ENCODE data around the gene PURB. TPM values are rescaled to one million over a fixed set of nuclear protein-coding genes. Genes with fewer than 3 reads are reported as not detected.
A peak's percentile ranks its signal among the peaks of the same experiment; 100 is the strongest.

Gene PURB
- total RNA-seq, 4 donors from 2014 or later: 13.0 to 18.7 (median 15.9) TPM

DNA sequence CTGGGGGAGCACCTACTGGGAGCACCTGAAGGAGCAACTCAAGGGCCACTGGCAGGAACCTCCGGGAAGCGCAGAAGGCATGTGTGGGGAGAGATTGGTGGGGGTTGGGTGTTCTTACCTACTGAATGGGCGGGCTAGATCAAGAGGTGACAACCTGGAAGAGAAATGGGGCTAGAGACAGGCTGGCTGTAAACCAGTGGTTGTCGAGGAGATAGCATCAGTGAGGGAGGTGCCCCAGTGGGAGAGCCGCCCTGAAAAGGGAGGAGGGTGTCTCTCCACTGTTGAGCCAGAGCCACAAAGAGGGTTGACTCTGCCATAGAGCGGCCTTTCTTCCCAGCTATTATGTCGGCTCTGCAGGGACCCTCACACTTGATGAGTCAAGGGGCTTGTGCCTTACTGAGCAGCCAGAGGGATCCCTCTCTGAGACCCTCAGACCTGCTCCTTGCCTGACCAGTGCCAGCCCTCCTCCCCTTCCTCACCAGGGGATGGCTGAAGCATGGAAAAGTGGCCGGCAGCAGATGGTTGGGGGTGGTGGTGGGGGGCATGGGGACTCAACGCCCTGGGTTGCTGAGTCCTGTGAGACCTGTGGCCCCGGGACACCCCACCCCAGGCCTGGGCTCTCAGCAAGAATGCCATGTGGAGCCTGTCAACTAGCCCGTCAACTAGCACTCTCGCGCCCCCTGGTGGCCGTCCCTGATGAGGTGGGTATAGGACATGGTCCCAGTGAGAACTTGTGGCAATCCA is 36.4 kb upstream of the PURB start:
- in situ Hi-C loops (cut with MboI; ENCODE audit: low sequenced_read_pairs in 4 of 4): loop anchor here in 3 of 4 donors (5.0 to 10.0 kb wide), 4 partner anchors 59 to 337 kb away; partner anchors contain the start of gene TMED4 (in 2 of the 3)

DNA sequence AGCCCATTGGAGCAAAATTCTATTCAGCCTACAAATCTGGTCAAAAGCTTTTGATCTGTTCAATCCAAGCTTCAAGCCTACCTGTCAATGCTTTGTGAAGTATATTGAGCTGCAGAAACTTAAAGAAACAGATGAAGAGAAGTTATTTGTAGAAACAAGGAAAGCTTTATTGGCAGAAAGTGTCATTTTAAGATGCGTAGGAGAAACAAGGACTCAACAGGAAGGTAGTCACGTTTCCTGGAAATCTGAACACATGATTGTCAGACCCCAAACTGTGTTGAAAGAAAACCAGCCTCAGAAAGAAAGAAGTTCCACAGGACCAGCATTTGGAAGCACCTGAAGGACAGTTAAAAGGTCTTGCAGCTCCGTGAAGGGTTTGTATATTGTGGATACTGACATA is 34.8 kb upstream of the PURB start:
- DNase-seq: no peak
- Histone ChIP-seq H3K9me3 (no peaks in the 10 kb centered on the region), H3K27me3 (no peaks in the 10 kb centered on the region), H3K4me3 (no peak overlapping the region), H3K4me1 (no peaks in the 10 kb centered on the region), H3K27ac (no peak overlapping the region), H3K36me3 (no peaks in the 10 kb centered on the region)
- TF ChIP-seq, protein P1, sequence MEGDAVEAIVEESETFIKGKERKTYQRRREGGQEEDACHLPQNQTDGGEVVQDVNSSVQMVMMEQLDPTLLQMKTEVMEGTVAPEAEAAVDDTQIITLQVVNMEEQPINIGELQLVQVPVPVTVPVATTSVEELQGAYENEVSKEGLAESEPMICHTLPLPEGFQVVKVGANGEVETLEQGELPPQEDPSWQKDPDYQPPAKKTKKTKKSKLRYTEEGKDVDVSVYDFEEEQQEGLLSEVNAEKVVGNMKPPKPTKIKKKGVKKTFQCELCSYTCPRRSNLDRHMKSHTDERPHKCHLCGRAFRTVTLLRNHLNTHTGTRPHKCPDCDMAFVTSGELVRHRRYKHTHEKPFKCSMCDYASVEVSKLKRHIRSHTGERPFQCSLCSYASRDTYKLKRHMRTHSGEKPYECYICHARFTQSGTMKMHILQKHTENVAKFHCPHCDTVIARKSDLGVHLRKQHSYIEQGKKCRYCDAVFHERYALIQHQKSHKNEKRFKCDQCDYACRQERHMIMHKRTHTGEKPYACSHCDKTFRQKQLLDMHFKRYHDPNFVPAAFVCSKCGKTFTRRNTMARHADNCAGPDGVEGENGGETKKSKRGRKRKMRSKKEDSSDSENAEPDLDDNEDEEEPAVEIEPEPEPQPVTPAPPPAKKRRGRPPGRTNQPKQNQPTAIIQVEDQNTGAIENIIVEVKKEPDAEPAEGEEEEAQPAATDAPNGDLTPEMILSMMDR (IDR thresholded peaks at IDR 0.05 in 4 of 5, conservative IDR thresholded peaks at IDR 0.05 in 1 of 5): no peak
- no peak for TF ChIP-seq POLR2A (IDR thresholded peaks at IDR 0.05)
- no peak for ATAC-seq
- intact Hi-C loops (cut with DNase I; ENCODE audit: low total_unique reads) (loop anchor here (5.0 kb wide), 1 partner anchor 333 kb away; no protein-coding TSS in a partner anchor), in situ Hi-C loops (cut with MboI; ENCODE audit: low sequenced_read_pairs in 4 of 4) (loop anchor here in 3 of 4 donors (5.0 to 10.0 kb wide), 4 partner anchors 58 to 335 kb away; partner anchors contain the start of gene TMED4 (in 2 of the 3))

More for the DNA sequence above, 36.4 kb upstream of the PURB start:
- intact Hi-C loops (cut with DNase I; ENCODE audit: low total_unique reads): loop anchor here (1.0 to 5.0 kb wide), 2 partner anchors 64 to 334 kb away; no protein-coding TSS in a partner anchor
- H3K27me3 ChIP-seq: no peaks in the 10 kb centered on the region
- TF ChIP-seq, protein P1 (IDR thresholded peaks at IDR 0.05 in 4 of 5, conservative IDR thresholded peaks at IDR 0.05 in 1 of 5): peak; percentile 81 to 93 (median 88)
- no peak for TF ChIP-seq POLR2A (IDR thresholded peaks at IDR 0.05)
- H3K36me3 ChIP-seq: no peaks in the 10 kb centered on the region
- H3K4me3 ChIP-seq: no peak overlapping the region
- peak; percentile 95 to 99 for ATAC-seq
- no peak overlapping the region for H3K27ac ChIP-seq
- H3K9me3 ChIP-seq: no peaks in the 10 kb centered on the region
- DNase-seq: peak; percentile 71 to 83
- no peaks in the 10 kb centered on the region for H3K4me1 ChIP-seq

DNA sequence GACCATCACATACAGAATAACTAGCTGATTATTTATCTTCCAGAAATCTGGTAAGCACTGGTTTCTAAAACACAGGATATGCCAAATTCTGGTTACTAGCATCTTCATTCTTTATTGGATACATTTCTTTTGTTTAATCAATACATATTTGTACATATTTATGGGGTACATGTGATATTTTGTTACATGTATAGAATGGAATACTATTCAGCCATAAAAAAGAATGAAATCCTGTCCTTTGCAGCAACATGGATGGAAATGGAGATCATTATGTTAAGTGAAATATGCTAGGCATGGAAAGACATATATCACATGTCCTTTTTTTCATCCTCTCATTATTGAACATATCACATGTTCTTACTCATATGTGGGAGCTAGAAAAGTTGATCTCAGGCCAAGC is 32.7 kb upstream of the PURB start:
- TF ChIP-seq POLR2A (IDR thresholded peaks at IDR 0.05): no peak
- TF ChIP-seq, protein P1 (IDR thresholded peaks at IDR 0.05 in 4 of 5, conservative IDR thresholded peaks at IDR 0.05 in 1 of 5): no peak
- DNase-seq (no peak), ATAC-seq (no peak)
- intact Hi-C loops (cut with DNase I; ENCODE audit: low total_unique reads): no loop called here
- Histone ChIP-seq H3K27ac (no peak overlapping the region), H3K27me3 (no peaks in the 10 kb centered on the region), H3K4me1 (no peaks in the 10 kb centered on the region), H3K4me3 (no peak overlapping the region), H3K9me3 (no peaks in the 10 kb centered on the region), H3K36me3 (no peaks in the 10 kb centered on the region)
- in situ Hi-C loops (cut with MboI; ENCODE audit: low sequenced_read_pairs in 4 of 4): loop anchor here in 3 of 4 donors (5.0 kb wide), 2 partner anchors 56 to 61 kb away; no protein-coding TSS in a partner anchor

DNA sequence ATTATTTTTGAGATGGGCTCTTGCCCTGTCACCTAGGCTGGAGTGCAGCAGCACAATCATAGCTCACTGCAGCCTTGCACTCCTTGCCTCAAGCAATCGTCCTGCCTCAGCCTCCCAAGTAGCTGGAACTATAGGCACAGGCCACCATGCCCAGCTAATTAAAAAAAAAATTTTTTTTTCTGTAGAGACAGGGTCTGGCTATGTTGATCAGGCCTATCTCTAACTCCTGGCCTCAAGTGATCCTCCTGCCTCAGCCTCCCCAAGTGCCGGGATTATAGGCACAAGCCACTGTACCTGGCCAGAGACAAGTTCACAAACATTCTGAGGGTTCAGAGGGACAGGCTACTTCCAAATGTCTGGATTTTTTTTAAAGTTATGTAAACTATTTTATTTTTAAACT is 32.1 kb upstream of the PURB start:
- Histone ChIP-seq H3K4me3 (no peak overlapping the region), H3K27ac (no peak overlapping the region), H3K27me3 (no peaks in the 10 kb centered on the region), H3K36me3 (no peaks in the 10 kb centered on the region), H3K4me1 (no peaks in the 10 kb centered on the region), H3K9me3 (no peaks in the 10 kb centered on the region)
- no peak for DNase-seq
- TF ChIP-seq POLR2A (IDR thresholded peaks at IDR 0.05): no peak
- TF ChIP-seq, protein P1 (IDR thresholded peaks at IDR 0.05 in 4 of 5, conservative IDR thresholded peaks at IDR 0.05 in 1 of 5): no peak
- in situ Hi-C loops (cut with MboI; ENCODE audit: low sequenced_read_pairs in 4 of 4): loop anchor here in 3 of 4 donors (5.0 kb wide), 2 partner anchors 55 to 60 kb away; no protein-coding TSS in a partner anchor
- no peak for ATAC-seq
- intact Hi-C loops (cut with DNase I; ENCODE audit: low total_unique reads): no loop called here

All from gastrocnemius medialis (tissue), 4 donors.